Epithelial cell of esophagus (primary cell): Measurements from ENCODE around the gene B3GAT3.
A peak's percentile ranks its signal among the peaks of the same experiment; 100 is the strongest.

Experiments
- DNase-seq: peaks from one replicate; pipeline ENCODE4 v3.0.0; 2010; ENCODE audit warnings: low read depth
- H3K4me3 ChIP-seq: 2 replicates; pipeline ENCODE4 v1.5.1; 2011; ENCODE audit warnings: mild to moderate bottlenecking, low read length, control low read depth
- TF ChIP-seq, protein P1 (sequence below): IDR thresholded peaks from 2 replicates; pipeline ENCODE4 v1.5.1; 2011; ENCODE audit warnings: low read depth, mild to moderate bottlenecking, low read length, control low read depth, inconsistent platforms; ENCODE audit not compliant: insufficient read depth; ENCODE audit errors: missing control alignments

B3GAT3 gene

DNA sequence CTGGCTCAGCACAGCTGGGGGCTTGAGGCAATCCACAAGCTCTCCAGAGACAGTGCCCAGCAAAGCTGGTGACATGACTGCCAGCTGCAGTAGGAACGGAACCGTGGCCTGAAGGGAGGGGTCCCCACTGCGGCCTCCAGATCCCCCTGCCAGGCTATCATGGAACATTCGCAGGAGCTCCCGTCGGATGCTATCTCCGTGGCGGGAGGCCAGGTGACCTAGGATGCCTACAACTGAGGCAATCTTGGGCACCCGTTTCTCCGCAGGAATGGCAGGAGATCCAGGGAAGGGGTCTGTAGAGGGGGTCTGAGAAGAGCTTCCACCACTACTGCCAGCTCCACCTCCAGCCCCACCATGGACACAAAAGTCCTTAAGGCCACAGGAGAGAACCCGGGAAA is 27.2 kb upstream of the B3GAT3 start:
- H3K4me3 ChIP-seq, result no peak overlapping the region
- TF ChIP-seq, protein P1, sequence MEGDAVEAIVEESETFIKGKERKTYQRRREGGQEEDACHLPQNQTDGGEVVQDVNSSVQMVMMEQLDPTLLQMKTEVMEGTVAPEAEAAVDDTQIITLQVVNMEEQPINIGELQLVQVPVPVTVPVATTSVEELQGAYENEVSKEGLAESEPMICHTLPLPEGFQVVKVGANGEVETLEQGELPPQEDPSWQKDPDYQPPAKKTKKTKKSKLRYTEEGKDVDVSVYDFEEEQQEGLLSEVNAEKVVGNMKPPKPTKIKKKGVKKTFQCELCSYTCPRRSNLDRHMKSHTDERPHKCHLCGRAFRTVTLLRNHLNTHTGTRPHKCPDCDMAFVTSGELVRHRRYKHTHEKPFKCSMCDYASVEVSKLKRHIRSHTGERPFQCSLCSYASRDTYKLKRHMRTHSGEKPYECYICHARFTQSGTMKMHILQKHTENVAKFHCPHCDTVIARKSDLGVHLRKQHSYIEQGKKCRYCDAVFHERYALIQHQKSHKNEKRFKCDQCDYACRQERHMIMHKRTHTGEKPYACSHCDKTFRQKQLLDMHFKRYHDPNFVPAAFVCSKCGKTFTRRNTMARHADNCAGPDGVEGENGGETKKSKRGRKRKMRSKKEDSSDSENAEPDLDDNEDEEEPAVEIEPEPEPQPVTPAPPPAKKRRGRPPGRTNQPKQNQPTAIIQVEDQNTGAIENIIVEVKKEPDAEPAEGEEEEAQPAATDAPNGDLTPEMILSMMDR, result no peak
- DNase-seq, result no peak

- DNase-seq, result no peak
- TF ChIP-seq, protein P1, result no peak
- H3K4me3 ChIP-seq, result no peak overlapping the region
Observed at GRCh38 chr11:62648185-62648966, 26.6 kb upstream of the B3GAT3 start.

GRCh38 chr11:62647609-62648005 is 25.8 kb upstream of the B3GAT3 start:
- TF ChIP-seq, protein P1, result no peak
- DNase-seq, result no peak
- H3K4me3 ChIP-seq, result no peak overlapping the region

- no peak for DNase-seq
- no peak overlapping the region for H3K4me3 ChIP-seq
- TF ChIP-seq, protein P1, result no peak
Observed at GRCh38 chr11:62646825-62647608, 25.2 kb upstream of the B3GAT3 start.

- peak within 1 kb of the TSS; percentile 79 for H3K4me3 ChIP-seq
- peak; percentile 99 for DNase-seq
- TF ChIP-seq, protein P1, result no peak
Observed at GRCh38 chr11:62645946-62646824, 24.4 kb upstream of the B3GAT3 start, which contains the start of gene GANAB. Gene GANAB (minus strand): TSS chr11:62646613. CDS start chr11:62646599, 14 bp downstream.

DNA sequence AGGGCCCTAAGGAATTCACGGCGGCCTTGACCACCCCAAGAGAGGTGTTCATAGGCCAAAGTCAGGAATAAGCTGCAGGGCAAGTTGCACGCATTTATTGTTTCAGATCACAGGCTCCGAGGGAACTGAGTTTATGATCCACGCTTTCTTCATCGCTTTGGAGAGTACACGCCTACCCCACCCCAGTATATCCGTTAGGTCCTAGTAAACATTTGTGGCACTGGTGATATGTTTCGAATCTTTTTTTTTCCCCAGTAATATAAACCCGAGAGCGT is 23.8 kb upstream of the B3GAT3 start:
- no peak for DNase-seq
- peak overlapping the region; percentile 79 for H3K4me3 ChIP-seq
- TF ChIP-seq, protein P1, result no peak
